NCI-H345 treated with DMSO at 0.1 percent for 48 hours (cell line): Measurements from ENCODE around the gene MYO1D.
"Not testable (repeated sequence)": the region's sequence is repeated elsewhere in the genome, so short reads cannot be mapped to it uniquely, and the experiment has no call there.

ENCODE experiments used
- DNase-seq: peaks from one replicate; lab custom pipeline; 2025; ENCODE audit not compliant: unreplicated experiment; lab: John Stamatoyannopoulos, UW

The MYO1D gene

DNA sequence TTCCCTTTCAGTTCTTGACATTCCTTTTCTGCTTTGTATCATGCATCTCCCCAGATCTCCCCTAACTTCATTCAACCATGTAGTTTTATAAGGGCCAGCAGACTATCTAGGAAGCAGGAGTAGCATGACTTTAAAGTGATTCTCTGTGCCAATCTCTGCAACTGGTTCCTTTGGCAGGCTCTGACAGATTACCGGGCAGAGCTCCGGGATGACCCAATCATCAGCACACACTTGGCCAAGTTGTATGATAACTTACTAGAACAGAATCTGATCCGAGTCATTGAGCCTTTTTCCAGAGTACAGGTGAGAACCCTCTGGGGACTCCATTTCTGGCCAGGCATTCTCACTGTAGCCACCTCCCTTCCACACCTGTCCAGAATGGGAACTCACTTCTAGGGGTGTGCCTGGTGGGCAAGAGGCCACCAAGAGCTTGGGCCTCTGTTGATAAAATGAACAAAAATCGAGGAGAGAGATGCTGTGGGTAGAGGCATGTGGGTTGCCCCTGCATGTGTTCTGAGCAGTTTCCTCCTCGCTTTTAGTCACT is 397.8 kb downstream of the MYO1D start:
- no peak for DNase-seq

DNA sequence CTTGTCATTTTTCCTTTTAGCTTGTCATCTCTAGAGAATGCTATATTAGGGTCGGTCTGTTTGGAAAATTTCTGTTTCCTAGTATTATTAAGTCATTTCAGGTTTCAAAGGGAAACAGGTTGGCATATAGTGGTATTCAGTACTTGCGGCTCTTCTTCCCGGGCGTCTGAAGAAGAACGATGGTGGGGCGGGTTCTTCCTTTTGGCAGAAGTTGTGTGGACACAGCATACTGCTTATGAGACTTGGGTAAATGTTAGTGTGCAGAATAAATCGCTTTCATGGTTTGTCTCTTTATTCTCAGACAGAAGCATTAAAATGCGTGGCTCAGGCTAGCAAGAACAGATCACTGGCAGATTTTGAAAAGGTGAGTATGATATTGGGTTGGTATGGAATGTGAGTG is 399.7 kb downstream of the MYO1D start:
- DNase-seq: no peak

DNA sequence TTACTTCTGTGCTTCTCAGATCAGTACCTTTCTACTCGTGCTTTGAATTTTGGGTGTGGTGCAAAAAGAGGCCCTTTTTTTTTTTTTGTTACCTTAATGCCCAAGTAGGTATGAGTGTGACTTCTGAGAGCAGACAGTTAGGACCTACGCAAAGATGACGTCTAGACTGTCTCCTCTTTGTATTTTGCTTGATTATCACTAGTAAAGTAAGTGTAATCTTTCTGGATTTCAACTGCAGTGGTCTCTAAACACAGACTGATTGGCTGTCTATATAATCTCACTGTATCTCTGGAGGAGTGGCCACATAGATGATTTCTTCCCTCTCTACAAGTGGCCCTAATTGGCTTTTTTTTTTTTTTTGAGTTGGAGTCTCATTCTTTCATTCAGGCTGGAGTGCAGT is 401.7 kb downstream of the MYO1D start:
- DNase-seq: no peak

DNA sequence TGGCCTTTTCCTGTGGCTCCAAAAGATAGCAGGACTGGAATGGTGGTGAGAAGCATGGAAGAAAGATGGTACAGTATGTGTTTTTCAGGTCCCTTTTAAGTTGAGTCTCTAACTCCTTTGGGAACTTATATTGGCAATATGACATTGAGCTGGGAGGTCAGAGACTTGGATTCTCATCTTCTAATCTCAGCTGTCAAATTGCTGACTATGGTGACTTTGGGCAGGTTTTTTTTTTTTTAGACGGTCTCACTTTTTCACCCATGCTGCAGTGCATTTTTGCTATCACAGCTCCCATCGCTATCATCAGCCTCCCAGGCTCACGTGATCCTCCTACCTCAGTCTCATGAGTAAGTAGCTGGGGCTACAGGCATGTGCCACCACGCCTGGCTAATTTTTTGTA is 405.3 kb downstream of the MYO1D start:
- no peak for DNase-seq

DNA sequence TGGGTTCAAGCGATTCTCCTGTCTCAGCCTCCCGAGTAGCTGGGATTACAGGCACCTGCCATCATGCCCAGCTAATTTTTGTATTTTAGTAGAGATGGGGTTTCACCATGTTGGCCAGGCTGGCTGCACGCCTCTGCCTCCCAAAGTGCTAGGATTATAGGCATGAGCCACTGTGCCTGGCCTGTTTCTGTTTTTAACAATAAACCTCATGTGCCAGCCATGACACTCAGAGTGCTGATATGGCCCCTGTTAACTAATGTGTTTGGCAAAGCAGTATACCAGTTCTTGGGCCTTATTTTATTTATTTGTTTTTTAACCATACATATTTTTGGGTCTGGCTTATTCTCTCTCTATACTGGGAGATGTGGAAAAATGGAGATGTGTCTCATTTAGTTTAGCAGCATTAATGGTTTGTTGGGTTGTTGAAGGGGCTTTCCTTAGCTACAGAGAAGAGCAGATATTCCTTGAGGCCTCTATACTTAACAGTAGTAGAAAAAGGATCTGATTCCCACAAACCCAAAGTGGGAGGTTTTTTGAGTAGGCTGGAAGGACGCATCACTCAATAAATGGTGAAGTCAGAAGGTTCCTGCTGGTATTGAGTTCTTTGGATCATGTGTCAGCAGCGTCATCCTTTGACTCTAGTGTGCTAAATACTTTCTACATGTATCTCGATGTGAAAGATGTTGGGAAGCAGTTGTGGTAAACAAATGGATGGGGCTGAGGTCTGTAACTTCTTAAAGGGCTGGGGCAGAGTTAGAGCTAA is 406.3 kb downstream of the MYO1D start:
- no peak for DNase-seq

DNA sequence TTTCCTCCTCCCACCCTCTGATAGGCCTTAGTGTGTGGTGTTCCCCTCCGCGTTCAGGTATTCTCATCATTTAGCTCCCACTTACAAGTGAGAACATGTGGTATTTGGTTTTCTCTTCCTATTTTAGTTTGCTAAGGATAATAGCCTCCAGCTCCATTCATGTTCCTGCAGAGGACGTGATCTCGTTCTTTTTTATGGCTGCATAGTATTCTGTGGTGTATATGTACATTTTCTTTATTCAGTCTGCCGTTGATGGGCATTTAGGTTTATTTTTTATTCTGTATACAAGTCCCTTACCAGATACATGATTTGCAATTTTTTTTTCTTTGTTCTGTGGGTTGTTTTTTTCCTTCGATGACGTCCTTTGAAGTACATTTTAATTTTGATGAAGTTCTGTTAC is 409.0 kb downstream of the MYO1D start:
- DNase-seq: no peak

DNA sequence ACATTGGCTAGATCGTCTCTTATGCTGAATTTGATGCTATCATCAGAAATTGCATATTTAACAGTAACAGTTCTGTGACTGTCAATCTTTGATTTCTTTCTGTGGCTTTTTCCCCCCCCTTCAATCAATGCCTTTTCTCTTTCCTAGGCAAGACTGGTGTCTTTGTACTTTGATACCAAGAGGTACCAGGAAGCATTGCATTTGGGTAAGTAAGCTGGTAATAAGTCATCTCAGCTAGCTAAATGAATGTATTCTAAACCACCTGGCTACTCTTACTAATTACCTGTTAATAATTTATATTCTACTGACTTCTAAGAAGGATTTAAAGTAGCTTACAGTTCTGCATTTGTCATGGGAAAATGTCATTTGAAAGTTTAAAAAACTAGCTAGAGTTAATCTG is 412.6 kb downstream of the MYO1D start:
- DNase-seq: no peak

DNA sequence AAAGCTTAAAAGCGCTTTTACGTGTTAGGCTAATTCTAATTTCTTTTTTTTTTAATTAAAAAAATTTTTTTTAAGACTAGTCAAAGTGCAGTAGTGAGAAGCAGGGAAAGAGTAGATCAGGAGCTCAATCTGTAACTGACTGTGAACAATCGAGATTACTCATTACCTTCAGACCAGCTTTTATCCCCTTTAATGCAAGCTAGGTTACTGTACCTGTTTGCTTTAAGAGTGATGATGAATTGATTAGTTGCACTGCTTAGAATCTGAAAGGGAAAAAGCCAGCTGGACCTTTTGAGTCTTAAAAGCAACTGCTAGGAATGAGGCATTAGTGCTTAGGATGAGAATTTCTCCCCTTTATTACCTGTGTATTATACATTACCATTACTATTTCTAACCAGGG is 413.6 kb downstream of the MYO1D start:
- DNase-seq: no peak

DNA sequence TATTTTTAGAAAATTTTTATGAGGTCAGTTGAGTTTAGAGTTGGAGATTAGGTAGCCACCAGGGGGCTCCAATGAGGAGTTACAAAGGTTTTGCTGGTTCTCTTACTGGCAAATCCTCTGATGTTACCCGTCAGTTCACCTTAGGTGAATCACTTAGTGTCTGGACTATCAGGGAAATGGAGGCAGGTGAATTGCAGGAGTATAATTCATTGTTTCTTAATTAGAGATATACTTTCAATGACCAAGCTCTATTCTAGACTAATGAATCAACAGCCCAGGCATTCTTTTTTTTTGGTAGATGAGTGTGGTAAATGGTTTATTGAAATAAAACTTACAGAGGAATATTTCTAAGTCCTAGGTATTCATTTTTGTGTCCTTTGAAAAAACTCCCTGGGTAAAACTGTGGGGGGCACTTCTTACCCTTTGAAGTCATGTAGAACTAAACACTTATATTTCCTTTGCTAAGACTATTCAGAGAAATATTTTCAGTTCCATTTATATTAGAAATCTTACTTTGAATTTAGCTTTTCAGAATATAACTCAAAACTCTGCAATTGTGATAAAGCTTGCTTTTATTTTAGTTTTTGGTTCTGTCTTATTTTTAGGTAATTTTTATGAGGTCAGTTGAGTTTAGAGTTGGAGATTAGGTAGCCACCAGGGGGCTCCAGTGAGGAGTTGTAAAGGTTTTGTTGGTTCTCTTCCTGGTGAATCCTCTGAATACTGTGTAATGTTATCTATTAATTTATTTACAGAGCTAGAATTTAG is 414.9 kb downstream of the MYO1D start:
- no peak for DNase-seq

DNA sequence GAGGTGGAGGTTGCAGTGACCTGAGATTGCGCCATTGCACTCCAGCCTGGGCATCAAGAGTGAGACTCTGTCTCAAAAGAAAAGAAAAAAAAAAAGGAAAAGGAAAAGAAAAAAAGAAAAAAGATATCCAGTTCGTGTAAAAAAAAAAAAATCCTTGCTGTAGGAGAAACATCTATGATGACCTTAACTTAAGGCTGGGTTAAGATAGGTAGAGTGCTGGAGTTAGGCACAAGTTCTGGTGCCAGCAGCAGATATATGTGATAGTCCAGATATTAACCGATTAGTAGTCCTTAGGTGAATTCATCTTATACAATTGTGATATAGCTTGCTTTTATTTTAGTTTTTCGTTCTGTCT is 415.4 kb downstream of the MYO1D start:
- DNase-seq: no peak

DNA sequence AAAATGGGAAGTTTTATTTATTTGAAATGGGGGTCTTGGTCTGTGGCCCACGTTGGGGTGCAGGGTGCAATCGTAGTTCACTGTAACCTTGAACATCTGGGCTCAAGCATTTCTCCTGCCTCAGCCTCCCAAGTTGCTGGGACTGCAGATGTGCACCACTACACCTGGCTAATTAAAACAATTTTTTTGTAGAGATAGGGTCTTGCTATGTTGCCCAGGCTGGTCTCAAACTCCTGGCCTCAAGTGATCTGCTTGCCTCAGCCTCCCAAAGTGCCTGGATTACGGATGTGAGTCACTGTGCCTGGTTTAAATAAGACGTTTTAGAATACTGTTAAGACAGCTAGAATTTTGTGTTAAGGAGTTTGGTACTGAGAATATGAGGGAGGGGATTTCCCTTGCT is 416.9 kb downstream of the MYO1D start:
- DNase-seq: no peak

DNA sequence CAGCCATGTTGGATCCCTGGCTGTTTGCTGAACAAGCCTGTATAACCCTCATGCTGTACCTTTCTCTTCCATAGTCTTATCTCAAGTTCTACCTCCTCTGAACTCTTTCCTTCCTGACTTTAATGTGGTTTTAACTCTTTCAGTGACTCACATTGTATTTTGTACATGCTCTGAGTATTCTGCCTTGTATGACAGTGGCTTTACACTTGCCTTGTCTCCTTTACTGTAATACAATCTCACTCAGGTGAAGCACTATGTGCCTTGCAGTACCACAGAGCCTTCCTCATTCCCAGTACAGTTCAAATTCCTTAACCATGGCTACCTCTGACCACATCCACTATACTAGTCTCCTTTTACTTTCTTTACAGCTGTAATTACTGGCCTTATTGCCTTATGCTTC is 418.6 kb downstream of the MYO1D start:
- no peak for DNase-seq

DNA sequence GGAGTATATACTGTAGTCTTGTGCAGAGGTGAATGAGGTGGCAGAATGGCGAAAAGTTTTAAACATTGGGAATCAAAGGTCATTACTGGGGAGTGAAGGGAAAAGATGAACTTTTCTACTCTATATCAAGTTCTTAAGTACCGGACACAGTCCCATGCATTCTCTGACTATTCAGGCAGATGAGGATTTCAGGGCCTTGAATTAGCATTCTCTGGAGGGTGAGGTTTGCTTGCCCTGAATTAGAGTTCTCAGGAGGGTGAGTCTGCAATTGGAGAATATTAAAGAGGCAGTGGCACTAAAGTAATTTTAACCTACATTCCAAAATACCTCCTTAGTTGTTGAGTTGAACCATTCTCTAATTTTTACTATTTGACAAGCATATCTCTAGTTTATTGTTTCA is 423.6 kb downstream of the MYO1D start:
- DNase-seq: no peak

DNA sequence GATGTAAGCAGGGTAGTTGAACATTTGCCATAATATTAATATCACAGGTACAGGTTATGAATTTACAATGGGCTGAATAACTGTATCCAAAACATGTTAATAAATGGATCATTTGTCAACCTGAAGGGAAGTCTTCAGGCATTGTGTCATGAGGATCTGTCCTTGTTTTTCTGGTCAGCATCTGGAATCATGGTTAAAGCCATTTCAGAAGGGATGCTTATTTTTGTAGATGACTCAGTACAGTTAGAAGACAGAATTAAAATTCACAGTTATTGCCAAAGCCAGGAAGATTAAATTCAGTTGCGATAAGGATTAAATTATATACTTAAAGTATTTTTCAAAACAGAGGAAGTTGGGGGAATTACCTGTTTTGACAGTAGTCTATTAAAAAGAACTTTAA is 424.6 kb downstream of the MYO1D start:
- no peak for DNase-seq

DNA sequence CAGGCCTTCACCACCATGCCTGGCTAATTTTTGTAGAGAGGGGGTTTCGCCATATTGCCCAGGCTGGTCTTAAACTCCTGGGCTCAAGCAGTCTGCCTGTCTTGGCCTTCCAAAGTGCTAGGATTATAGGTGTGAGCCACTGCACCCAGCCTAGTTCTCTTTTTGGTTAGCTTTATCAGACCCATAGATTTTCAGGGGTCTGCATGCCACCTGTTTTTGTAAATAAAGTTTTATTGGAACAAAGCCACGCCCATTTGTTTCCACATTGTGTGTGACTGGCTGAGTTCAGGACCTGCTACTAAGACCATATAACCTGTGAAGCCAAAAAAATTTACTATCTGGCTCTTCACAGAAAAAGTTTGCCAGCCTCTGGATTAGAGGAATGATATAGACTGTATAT is 425.0 kb downstream of the MYO1D start:
- DNase-seq: no peak

DNA sequence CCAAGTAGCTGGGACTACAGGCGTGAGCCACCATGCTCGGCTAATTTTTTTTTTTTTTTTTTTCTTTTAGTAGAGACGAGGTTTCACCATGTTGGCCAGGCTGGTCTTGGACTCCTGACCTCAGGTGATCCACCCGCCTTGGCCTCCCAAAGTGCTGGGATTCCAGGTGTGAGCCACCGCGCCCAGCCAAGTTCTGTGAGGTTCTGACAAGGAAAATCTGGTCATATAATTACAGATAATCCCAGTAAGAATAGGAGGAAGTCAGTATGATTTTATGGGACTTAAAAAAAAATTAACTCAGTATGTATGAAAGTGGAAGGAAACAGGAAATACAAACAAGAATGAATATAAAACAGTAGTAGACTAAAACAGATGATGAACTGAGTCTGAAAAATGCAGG is 426.5 kb downstream of the MYO1D start:
- not testable (repeated sequence) for DNase-seq

DNA sequence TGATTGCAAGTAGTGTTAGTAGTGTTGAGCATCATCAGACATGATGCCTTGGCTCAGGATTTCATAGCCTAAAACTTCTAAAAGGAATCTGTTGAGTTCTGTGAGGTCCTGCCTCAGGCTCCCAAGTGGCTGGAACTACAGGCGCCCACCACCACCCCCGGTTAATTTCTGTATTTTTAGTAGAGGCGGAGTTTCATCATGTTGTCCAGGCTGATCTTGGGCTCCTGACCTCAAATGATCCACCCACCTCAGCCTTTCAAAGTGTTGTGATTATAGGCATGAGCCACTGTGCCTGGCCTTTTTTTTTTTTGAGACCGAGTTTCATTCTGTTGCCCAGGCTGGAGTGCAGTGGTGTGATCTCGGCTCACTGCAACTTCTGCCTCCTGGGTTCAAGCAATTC is 427.0 kb downstream of the MYO1D start:
- no peak for DNase-seq

DNA sequence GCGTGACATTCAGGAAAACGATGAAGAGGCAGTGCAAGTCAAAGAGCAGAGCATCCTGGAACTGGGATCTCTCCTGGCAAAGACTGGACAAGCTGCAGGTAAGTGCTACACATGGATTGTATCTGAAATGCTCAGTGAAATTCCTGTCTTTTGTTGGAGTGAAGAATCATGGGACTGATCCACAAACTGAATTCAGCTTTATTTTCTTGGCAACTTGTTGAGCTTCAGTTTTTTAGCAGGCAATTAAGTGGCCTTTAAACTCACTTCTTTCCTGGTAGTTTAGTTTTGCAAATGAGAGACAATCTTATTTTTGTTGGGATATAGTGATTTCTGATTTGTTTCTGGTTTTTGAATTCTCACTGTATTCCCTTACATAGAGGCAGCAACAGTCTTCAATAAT is 430.0 kb downstream of the MYO1D start:
- no peak for DNase-seq

DNA sequence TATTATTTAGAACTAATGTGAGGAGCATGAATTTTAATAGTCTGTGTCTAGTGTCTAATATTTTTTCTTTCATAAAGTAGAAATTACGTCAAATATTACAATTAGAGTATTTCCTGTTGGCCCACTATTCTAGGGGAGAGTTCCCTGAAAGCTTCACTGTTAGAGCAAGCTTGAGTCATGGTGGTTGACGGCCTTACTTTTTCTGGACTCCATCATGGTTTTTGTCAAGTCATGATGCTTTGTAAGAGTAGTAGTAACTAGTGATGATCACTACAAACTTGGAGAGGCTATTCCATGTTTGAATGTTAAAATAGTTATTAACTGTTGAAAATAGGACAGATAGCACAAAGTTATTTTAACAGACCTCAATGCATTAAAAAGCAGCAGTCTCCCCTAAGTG is 431.0 kb downstream of the MYO1D start:
- DNase-seq: no peak

DNA sequence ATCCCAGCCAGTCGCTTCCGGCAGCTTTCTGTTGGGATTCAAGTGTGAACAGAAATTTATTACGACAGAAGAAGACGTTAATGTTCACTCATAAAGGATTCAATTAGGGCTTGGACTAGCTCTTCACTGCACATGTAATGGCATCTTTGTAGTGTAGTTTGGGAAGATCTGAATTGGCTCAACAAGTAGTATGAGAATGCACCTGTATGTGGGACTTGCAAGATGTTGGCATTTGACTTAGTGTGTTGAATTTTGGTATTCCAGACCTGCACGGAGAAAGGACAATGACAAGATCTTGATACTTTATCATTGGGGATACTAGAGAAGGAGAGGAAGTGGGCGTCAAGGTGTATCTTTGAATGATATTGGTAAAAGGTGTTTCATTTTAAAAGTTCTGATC is 431.4 kb downstream of the MYO1D start:
- DNase-seq: no peak

DNA sequence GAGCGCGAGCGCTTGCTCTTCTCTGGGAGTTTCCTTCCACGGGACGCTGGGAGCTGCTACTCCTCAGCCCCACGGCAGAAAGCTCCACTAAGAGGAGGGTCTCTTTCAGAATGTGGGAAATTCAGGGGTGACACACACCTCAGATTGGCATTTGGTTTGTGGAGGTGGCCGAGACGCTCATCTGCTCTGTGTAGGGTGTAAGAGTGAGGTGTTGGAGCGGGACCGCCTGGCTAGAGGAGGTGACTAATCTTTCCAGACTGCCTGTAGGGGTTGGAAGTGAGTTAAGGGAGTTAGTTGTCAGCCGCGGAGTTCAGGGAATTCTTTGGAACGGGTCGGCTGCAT is 431.9 kb downstream of the MYO1D start:
- DNase-seq: no peak

DNA sequence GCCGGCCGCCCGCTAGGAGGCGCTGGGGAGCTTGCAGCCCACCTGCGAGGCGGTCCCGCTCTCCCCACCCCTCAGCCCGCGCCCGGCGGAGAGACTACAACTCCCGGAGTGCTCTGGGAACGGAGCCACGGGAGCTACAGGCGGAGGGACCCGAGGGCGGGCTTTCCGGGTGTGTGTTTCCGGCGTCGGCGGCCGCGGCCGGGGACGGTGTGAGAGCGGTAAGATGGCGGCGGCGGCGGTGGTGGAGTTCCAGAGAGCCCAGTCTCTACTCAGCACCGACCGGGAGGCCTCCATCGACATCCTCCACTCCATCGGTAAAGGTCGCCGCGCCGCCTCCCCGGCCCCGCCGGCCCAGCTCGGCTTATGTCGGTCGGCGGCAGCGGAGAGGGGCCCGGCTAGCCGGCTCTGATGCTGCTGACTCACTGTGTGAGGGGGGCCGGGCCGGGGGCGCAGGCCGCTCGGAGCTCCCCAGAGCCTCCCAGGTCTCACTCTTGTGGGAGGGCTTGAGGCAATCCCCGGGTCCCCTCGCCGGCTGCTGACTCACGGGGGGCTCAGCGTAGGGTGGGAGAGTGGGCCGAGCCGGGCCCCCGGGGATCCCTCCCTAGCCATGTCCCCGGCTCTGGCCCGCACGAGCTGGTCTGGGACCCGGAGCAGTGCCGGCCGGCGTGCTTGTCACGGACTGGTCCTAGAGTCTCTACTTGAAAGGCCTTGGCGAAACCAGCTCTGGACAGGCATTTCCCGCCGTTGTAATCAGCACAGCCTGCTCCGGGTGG is 432.4 kb downstream of the MYO1D start, which contains the start of gene PSMD11:
Gene PSMD11 (plus strand): TSS at position 210 of the 773 bp plus-strand sequence. CDS start 14 bp downstream, at position 224.
- DNase-seq: peak; percentile 92
